NCI-H345 treated with DMSO at 0.1 percent for 48 hours (cell line): Measurements from ENCODE around the gene ABHD6.
"Not testable (repeated sequence)": the region's sequence is repeated elsewhere in the genome, so short reads cannot be mapped to it uniquely, and the experiment has no call there.

Experiments used
- DNase-seq: peaks from one replicate; lab custom pipeline; 2025; ENCODE audit not compliant: unreplicated experiment; lab: John Stamatoyannopoulos, UW

ABHD6 gene

DNA sequence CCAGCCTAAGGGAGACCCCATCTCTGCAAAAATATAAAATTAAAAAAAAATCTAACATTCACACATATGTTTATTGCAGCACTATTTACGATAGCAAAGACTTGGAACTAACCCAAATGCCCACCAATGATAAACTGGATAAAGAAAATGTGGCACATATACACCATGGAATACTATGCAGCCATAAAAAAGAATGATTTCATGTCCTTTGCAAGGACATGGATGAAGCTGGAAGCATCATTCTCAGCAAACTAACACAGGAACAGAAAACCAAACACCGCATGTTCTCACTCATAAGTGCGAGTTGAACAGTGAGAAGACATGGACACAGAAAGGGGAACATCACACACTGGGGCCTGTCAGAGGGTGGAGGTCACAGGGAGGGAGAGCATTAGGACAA is 35.8 kb downstream of the ABHD6 start:
- DNase-seq, result not testable (repeated sequence)

GRCh38 chr3:58274027-58274614 is 36.5 kb downstream of the ABHD6 start:
- no peak for DNase-seq

DNA sequence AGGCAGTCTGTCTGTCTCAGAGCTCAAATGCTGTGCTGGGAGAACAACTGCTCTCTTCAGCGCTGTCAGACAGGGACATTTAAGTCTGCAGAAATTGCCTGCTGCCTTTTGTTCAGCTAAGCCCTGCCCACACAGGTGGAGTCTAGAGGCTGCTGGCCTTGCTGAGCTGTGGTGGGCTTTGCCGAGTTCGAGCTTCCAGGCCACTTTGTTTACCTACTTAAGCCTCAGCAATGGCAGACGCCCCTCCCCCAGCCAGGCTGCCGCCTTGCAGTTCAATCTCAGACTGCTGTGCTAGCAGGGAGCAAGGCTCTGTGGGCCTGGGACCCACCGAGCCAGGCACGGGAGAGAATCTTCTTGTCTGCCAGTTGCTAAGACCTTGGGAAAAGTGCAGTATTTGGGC is 43.5 kb downstream of the ABHD6 start:
- no peak for DNase-seq

DNA sequence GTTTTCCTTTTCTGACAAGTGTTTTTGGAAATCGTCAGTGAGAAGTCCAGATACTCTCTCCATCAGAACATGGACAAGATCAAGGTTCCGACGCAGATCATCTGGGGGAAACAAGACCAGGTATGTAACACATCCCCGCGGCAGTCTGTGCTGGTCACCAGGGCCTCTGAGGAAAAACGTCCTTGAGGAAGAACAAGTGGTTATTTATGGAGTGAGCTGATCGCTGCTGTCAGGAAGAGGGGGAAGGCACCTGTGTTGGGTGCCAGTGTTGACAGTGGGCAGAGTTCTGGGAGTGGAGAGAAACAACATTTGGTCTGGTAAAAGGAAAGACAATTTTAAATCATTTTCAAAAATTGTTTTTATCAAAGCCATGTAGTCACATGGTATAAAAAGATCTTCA is 47.7 kb downstream of the ABHD6 start:
- no peak for DNase-seq

DNA sequence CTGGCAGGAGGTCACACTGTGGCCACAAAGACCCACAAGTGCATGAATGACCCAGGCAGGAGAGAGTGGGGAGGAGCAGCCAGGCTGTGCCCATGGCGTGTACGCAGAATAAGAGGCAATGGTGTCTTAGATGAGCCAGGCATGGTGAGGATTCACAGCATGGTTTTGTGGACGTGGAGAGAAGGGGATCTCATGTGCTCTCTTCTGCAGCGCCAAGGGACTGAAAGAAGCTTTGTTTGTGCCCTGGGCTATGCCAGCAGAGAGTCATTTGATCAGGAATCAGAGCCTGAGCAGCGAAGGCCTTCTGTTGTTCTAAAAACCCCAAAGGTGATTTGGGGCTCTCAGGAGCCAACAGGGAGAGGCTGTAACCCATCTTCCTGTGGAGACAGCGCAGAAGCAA is 49.8 kb downstream of the ABHD6 start:
- DNase-seq, result no peak

- no peak for DNase-seq
These were observed 50.6 kb downstream of the ABHD6 start for GRCh38 chr3:58288011-58288728.

DNA sequence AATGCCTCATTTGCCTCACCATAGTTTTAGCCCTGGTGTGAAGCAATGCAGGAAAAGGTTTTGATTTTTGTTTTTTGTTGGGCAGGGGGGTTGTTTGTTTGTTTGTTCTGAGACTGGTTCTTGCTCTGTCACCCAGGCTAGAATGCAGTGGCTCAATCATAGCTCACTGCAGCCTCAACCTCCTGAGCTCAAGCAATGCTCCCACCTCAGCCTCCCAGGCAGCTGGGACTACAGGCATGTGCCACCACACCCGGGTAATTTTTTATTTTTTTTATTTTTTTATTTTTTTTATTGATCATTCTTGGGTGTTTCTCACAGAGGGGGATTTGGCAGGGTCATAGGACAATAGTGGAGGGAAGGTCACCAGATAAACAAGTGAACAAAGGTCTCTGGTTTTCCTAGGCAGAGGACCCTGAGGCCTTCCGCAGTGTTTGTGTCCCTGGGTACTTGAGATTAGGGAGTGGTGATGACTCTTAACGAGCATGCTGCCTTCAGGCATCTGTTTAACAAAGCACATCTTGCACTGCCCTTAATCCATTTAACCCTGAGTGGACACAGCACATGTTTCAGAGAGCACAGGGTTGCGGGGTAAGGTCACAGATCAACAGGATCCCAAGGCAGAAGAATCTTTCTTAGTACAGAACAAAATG is 51.5 kb downstream of the ABHD6 start:
- DNase-seq, result not testable (repeated sequence)

GRCh38 chr3:58290446-58290845 is 52.9 kb downstream of the ABHD6 start:
- not testable (repeated sequence) for DNase-seq

DNA sequence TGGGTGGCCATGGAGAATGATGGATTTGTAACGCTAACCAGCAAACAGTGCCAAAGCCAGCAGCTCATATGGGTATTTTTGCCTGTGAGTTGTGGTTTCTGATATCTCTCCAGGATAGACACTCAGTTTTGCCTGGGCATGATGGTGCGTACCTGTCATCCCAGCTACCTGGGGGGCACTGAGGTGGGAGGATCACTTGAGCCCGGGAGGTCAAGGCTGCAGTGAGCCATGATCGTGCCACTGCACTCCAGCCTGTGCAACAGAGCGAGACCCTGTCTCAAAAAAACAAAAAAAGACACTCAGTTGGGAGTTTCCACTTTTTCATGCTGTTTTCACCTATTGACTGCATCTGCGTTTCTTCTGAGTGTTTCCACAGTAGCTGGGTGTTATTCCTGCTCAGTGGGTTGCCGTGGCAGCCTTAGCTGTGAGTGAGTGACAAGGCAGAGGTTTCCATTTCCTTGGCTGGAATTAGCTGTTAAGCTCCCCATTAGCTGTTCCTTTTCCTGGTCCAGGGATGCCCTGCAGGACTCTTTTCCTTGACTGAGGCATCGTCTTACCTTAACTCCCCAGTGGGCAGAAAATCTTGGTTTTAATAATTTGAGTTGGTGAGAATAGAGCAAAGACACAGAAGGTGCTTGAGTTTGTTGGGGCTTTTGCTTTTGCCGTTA is 54.2 kb downstream of the ABHD6 start:
- DNase-seq, result no peak

- no peak for DNase-seq
These were observed 55.3 kb downstream of the ABHD6 start for GRCh38 chr3:58292866-58293265.

DNA sequence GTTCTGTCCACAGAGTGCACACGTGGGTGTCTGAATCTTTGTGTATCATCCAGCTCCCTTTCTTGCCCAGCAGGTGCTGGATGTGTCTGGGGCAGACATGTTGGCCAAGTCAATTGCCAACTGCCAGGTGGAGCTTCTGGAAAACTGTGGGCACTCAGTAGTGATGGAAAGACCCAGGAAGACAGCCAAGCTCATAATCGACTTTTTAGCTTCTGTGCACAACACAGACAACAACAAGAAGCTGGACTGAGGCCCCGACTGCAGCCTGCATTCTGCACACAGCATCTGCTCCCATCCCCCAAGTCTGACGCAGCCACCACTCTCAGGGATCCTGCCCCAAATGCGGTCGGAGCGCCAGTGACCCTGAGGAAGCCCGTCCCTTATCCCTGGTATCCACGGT is 55.9 kb downstream of the ABHD6 start:
- DNase-seq, result no peak

GRCh38 chr3:58296269-58296668 is 58.7 kb downstream of the ABHD6 start:
- DNase-seq, result no peak

- no peak for DNase-seq
These were observed 59.3 kb downstream of the ABHD6 start for GRCh38 chr3:58296843-58297242.

DNA sequence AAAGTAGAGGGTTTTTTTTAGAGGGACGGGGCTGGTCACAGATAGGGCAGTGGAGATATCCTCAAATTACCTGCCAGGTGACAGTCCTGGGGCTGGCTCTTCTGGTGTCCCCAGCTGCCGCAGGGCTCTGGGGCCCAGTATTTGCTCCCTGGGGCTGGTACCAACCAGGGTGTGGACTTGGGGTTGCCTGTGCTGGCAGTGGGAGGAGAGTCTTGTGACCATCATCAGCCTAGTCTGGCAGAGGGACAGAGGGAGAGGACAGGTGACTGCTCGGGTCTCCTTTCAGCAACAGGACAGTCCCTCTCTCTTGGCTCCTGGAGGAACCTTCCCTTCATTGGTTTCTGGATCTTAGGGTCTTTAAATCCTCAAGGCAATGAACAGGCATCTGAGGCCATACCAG is 60.6 kb downstream of the ABHD6 start:
- no peak for DNase-seq

DNA sequence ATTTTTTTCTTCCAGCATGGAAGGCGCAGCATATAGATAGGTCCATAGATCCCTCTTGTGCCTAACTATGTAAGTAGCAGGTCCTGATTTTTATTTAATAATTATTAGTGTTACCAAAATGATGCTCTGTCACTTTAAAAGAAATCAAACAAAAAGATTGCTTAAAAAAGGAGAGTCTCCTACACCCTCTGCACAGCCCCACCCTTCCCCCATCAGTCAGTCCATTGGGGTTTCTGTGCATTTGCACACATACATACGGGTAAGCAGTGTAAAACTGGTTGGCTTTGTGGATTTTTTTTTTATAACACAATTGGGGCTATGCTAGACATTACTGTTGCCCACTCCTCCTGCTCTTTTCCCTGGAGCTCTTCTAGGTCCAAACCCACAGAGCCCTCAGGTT is 61.5 kb downstream of the ABHD6 start:
- DNase-seq, result no peak

DNA sequence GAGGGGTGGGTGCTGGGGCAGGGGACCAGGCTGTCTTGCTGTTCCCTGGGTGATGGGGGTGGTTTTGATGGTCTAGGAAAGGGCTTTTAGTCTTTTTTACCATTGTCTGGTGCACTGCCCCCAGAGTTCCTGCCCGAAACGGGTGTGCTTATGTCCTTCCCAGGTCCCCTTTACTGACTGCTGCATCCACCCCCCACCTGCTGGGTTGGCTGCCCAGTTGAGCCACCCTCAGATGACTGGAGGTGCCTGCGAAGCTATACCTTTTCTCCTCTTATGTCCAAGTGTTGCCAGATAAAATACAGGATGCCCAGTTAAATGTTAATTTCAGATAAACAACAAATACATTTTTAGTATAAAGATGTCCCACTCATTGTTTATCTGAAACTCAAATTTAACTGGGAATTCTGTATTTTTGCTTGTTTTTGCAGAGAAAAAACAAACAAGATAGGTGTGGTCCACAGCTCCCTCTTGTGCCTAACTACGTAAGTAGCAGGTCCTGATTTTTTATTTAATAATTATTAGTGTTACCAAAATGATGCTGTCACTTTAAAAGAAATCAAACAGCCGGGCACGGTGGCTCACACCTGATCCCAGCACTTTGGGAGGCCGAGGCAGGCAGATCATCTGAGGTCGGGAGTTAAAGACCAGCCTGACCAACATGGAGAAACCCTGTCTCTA is 62.4 kb downstream of the ABHD6 start:
- no peak for DNase-seq

- peak; percentile 82 for DNase-seq
These were observed 68.5 kb downstream of the ABHD6 start, which contains the start of the genes HTD2 and RPP14 for GRCh38 chr3:58305882-58306711. HTD2 (plus strand) TSS chr3:58306520; CDS start chr3:58317614, 11,094 bp downstream. RPP14 (plus strand) TSS chr3:58306245; CDS start chr3:58310330, 4,085 bp downstream.

DNA sequence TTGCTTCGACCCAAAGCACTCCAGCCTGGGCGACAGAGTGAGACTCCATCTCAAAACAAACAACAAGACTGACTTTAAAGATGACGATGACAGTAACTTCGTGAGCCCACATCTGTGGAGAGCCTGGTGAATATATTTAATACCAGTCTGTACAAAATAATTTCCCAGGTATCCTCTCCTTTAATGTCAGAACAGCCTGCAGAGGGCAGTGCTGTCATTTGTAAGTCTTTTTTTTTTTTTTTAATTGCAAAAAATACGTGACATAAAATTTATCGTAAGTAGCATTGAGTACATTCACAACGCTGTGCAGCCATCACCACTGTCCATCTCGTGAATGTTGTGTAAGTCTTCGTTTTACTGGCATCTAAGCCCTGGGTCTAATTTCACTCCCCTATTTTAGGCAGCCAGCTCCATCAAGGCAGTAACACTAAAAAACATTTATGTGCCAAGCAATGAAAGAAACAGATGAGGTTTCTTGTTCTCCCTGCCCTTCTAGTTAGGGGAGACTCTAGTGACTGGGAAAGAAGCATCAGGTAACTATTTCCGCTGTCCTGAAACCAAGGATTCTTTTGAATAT is 70.1 kb downstream of the ABHD6 start:
- no peak for DNase-seq

DNA sequence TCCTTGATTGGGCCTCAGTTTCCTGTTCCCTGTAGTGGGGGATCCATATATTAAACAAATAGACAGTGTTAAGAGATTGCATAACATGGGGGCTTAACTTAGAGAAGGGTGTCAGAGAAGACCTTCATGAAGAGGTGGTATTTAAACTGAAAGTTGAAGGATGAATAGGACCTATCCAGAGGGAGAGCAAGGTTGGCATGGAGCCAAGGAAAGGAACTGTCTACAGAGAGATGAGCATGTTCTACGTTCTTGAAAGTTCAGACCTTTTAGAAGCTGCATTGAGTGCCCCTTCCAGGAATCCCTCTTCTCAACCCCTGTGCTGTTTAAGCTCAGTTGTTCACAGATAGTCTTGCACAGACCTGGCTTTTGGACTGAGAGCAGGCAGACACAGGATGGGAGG is 71.1 kb downstream of the ABHD6 start:
- no peak for DNase-seq

- no peak for DNase-seq
These were observed 80.2 kb downstream of the ABHD6 start for GRCh38 chr3:58317811-58318210.
